ENCODE measurements around the gene SPEF1. TPM values are rescaled to one million over a fixed set of nuclear protein-coding genes. Genes with fewer than 3 reads are reported as not detected.

The SPEF1 gene
- total and polyA plus RNA-seq, 2 of the 13 experiments (the other 11 are each of a cell fraction or from before 2014, with no cell fraction given): 0.11 to 0.27 TPM

DNA sequence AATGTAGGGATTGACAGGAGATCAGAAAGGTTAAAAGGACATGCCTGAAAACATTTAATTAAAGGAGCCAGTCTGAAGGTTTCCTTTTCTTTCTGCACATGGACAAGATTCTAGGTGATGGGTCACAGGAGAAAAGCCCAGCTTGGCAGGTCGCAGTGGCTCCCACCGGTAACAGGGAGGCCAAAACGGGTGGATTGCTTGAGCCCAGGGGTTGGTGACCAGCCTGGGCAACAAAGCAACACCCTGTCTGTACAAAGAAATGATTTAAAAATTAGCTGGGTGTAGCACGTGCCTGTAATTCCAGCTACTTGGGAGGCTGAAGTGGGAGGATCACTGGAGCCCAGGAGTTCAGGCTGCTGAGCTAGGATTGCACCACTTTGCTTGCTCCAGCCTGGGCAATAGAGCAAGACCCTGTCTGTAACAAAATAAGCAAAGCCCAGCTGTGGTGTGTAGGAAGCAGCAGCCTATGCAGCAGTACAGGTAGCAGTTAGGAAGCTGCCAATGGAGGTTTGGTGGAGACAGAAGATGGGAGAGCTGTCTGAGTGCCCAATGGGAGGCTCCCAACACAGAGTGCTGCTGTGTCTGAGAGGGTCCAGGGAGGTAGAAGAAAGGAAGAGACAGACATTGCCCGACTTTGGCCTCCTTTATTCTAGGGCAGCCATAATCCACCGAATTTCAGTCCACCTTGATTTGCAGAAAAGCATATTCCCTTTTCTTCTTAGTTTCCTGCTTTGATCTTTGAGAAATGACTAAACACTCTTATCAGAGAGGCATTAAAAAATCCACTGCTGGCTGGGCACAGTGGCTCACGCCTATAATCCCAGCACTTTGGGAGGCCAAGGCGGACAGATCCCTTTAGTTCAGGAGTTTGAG lies 32.0 kb upstream of the SPEF1 start (continued):
- TF ChIP-seq ZNF383 (CRISPR knock-in tag; IDR thresholded peaks at IDR 0.05; ENCODE audit: borderline replicate concordance) (no peak), ZNF234 (CRISPR knock-in tag; conservative IDR thresholded peaks at IDR 0.05) (no peak), TBP (CRISPR knock-in tag; IDR thresholded peaks at IDR 0.05) (no peak), YEATS2 (CRISPR knock-in tag; IDR thresholded peaks at IDR 0.05; ENCODE audit: borderline replicate concordance) (no peak), KLF16 (CRISPR knock-in tag; IDR thresholded peaks at IDR 0.05) (0 out of 4 replicates have a peak, but pooled peaks of 1 of the 2 experiments have one; percentile 15), EZH2 (conservative IDR thresholded peaks at IDR 0.05; ENCODE audit: low read depth, low read length) (no peak), ZNF772 (CRISPR knock-in tag; IDR thresholded peaks at IDR 0.05) (no peak), AHDC1 (CRISPR knock-in tag; IDR thresholded peaks at IDR 0.05; ENCODE audit: borderline replicate concordance) (no peak), ZNF343 (CRISPR knock-in tag; IDR thresholded peaks at IDR 0.05) (no peak), ZNF292 (CRISPR knock-in tag; IDR thresholded peaks at IDR 0.05; ENCODE audit: borderline replicate concordance, low read depth) (no peak), ZZZ3 (CRISPR knock-in tag; IDR thresholded peaks at IDR 0.05; ENCODE audit: borderline replicate concordance) (no peak), ZNF251 (CRISPR knock-in tag; IDR thresholded peaks at IDR 0.05) (no peak), TCF7 (IDR thresholded peaks at IDR 0.05; ENCODE audit: low read depth) (no peak), HOXA3 (CRISPR knock-in tag; IDR thresholded peaks at IDR 0.05) (0 out of 2 replicates have a peak, but pooled peaks have one; percentile 18), ZBTB7B (CRISPR knock-in tag; IDR thresholded peaks at IDR 0.05) (no peak), ZNF777 (CRISPR knock-in tag; IDR thresholded peaks at IDR 0.05) (no peak), ZSCAN25 (CRISPR knock-in tag; IDR thresholded peaks at IDR 0.05) (no peak), PTBP1 (IDR thresholded peaks at IDR 0.05; ENCODE audit: low read depth, low read length, poor library complexity, severe bottlenecking) (no peak), GABPB1 (CRISPR knock-in tag; IDR thresholded peaks at IDR 0.05) (no peak), ZKSCAN5 (CRISPR knock-in tag; IDR thresholded peaks at IDR 0.05) (no peak), RCOR2 (CRISPR knock-in tag; IDR thresholded peaks at IDR 0.05) (no peak)
- TF ChIP-seq, protein P1, sequence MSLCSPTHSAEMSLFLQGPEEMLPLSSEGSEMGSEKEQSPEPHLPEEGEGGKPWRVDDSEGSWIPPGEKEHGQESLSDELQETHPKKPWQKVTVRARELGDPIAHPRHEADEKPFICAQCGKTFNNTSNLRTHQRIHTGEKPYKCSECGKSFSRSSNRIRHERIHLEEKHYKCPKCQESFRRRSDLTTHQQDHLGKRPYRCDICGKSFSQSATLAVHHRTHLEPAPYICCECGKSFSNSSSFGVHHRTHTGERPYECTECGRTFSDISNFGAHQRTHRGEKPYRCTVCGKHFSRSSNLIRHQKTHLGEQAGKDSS (CRISPR knock-in tag; IDR thresholded peaks at IDR 0.05; ENCODE audit: borderline replicate concordance, low read depth): no peak
